ENCODE measurements around the gene ZNF516.

Gene ZNF516

DNA sequence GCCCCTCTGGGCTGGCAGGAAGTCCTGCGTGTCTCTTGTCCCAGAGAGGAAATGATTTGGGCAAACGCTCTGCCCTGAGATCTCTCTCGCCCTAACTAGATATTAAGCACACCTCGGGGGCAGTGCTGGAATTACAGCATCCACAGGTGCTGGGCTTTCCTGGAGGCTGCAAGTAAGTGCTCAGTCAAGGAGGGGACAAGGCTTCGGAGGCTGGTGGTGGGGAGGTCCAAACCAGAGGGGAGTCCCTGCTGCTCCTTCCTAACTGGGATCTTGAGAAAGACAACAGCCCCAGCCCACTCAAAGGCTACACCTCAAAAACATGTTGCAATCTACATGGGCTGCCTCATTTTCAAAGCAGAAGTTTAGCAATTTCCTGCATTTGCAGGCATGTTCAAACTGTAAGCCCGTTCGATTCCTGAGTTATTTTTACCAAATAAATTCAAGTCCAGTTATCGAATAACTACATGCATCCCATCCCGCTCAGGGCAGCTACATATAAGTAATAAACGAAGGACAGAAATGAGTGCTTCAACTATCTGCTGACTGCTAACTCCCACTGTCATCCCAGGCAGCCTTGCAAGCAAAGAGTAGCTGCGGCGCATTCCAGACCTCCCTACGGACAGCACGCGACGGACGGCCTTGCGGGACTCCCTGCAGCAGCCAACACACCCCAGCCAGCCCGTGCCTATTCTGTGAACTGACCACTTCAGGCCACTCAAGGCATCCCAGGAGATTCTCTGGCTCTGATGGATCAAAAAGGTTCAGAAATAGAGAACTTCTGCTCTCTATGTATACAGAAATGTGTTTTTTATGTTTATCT lies 27.5 kb downstream of the ZNF516 start:
- DNase-seq (ENCODE audit: low read depth), result no peak

DNA sequence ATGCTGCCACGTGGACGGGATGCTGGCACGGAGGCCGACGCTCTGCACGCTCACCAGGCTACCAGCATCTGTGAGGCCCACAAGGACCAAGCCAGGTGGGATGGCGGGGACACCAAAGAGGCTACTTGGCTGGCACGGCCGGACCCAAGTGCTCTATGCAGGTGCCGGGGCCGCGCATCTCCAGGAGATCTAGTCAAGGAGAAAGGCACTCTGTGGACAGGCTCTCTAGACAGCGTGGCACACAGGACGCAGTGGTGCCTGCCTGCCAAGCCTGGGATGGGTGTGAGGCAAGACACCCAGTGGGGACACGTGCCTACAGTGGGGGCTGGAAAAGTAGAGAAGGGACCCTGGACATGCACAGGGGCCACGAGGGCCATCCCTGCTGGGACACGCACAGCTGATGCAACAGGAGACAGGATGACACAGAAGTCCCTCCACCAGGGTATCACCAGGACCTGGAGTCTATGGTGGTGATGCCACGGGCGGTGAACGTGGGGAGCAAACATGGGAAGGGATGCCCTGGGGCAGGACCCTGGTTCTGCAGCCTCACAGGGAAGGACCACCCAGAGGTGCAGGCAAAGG lies 28.5 kb downstream of the ZNF516 start:
- DNase-seq (ENCODE audit: low read depth), result no peak

DNA sequence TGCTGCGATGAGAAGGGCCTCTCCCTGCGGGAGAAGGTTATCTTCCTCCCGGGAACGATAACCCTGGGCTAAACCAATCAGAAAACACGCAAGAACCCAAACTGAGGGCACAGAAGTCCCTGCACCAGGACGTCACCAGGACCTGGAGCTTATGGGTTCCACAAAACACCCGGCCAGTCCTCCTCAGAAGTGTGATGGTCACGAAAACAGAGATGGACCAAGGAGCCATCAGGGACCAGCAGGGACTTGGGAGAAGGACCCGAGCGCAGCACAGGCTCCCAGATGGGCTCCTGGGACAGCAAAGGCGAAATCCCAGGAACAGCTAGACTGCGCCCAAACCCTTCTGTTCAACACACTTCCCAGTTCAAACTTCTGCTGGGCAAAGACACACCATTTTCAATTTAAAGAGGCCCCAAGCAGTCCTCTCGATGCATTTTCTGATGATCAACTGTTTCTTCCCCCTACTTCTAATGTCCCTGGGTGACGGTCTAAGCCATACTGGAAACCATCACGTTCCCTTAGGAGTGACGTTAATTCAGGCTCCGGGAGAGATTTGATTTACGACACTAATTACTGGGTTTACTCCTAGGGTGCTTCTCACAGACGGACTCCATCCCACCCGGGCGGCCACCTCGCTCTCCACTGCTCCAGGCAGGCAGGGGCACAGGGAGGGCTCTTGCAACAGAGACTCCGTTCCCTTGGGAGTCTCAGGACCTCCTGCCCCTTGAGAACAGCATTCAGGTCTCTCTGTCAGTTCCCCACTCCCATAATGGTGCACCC lies 29.2 kb downstream of the ZNF516 start:
- no peak for DNase-seq (ENCODE audit: low read depth)

DNA sequence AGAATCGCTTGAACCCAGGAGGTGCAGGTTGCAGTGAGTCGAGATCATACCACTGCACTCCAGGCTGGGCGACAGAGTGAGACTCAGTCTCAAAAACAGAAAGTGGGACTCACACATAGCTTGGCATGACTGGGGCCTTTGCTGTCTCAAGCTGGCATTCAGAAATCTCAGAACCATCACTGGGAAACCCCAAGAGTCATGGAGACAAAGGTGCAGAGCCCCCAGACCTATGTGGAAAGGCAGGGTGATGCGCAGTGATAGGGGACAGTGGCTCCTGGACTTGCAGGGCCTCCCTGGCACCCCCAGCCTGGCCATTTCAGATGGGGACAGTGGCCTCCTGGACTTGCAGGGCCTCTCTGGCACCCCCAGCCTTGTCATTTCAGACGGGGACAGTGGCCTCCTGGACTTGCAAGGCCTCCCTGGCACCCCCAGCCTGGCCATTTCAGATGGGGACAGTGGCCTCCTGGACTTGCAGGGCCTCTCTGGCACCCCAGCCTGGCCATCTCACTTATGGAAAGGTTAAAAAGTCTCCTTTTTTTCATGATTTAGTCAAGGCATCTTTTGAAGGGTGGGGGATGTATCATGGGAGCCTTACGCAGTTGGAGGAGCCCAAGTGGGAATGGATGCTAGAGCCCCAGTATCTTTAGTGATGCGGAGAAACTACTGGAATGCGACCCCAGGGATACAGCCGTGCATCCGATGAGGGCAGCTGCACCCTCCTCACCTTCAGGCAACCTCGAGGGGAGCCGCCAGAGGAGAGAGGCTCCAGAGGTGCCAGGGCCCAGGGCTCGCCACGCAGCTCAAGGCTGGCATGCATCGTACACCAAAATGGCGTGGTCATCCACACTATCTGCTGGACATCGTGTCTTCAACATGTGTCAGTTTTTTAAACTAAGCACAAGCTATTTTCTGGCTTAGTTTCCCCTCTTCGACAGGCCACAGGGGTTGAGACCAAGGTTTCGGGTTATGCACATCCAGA lies 30.5 kb downstream of the ZNF516 start:
- no peak for DNase-seq (ENCODE audit: low read depth)

DNA sequence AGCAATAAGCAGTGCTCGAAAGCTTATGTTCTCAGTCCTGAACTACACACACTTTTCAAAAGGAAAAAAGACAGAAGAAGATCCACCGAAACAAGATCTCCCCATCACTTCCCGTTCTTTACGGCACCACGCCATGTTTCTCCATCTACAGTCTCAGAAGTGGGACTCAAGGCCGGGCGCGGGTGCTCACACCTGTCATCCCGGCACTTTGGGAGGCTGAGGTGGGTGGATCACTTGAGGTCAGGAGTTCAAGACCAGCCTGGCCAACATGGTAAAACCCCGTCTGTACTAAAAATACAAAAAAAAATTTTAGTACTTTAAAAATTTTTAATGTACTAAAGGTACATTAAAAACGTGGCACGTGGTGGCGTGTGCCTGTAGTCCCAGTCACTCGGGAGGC lies 31.2 kb downstream of the ZNF516 start:
- no peak for DNase-seq (ENCODE audit: low read depth)

DNA sequence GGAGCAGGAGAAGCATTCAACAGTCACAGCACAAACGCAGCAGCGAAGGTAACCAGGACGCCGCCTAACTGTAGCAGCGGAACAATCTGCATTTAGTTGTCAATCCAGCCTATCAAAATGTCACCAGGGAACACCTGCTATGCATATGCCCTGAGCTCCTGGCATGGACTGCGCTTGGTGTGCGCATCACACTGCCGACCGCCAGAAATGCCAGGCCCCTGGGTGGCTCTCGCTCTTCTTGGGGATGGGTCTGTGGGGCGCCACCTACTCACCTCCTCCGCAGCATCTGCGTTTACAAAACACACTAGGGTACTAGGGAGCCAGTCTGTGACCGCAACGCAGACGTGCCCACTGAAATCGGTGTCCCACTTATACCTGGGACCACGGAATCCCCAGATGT lies 31.7 kb downstream of the ZNF516 start:
- no peak for DNase-seq (ENCODE audit: low read depth)

DNA sequence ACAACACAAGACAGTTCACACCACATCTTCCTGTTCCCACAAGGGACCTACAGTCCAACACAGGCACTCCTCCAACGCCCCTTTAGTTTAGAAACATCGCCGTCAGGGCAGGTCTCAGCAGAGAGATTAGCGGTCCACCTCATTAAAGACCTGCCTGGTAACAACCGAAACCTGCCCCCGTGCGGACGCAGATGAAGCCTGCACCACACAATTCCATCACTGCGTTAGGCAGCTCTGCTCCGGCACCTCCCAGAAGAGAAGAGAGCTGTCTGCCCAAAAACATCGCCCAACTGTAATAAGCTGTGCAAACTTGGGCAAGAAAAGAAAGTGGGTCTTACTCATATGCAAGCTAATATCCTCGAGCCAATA lies 32.7 kb downstream of the ZNF516 start:
- DNase-seq (ENCODE audit: low read depth), result no peak

DNA sequence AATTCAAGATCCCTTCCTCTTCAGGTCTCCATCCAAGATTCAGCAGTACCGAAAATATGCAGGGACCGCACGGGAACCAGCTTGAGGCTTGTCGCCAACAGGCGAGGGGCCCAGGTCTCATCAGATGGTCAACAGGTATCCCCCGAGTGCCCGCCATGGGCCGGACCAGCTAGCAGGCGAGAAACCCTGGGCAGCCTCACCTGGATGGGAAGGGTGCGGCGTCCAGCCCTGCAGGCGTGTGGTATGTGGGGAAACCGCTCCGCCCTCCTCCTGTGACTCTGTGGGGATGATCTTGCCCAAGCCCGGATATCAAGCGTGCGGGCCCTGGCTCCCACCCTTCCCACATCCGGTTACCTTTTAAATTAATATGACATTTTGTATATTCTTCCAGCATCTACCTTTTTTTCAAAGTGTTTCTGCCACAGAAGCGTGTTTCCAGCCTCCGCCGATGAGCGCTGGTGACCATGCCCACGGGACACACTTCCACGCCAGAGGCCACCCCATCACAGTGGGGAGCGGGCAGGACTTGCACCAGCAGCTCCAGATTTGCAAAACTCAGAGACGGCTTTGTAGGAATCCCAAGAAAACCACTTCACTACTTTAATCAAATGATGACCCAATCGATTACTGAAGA lies 33.2 kb downstream of the ZNF516 start:
- DNase-seq (ENCODE audit: low read depth), result no peak

DNA sequence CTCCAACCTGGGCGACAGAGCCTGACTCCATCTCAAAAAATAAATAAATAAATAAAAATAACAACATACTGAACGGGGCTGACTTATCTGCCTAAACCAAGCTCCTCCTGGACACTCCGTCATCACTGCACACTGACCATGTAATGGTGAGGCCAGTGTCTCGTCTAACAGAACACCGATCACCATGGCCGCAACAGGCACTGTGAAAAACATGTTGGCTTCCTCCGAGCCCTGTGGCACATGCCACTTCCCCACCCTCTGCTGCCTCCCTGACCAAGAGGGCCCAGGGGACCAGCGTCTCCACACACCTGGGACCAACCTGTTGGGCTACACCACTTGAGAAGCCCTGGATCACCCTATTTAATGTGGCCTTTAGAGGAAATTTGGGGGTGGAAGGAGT lies 33.9 kb downstream of the ZNF516 start:
- DNase-seq (ENCODE audit: low read depth), result no peak

DNA sequence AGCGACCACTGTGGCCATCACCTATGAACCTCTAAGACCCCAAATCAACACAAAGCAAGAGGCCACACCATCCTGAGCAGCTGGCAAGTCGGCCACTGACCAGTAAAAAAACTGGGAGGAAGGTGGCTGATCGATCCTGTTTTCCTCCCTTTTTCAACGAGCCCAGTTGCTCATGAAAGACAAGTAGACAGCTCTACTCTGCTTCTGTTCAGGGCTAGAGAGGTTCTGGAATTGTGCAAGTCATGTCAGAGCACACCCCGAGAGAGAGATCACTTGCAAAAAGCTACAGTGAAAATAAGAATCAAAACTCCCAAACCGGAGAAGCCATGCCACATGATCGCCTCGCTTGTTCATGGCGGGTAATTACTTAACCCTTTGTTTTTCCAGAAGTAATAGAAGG lies 34.6 kb downstream of the ZNF516 start:
- DNase-seq (ENCODE audit: low read depth), result no peak

DNA sequence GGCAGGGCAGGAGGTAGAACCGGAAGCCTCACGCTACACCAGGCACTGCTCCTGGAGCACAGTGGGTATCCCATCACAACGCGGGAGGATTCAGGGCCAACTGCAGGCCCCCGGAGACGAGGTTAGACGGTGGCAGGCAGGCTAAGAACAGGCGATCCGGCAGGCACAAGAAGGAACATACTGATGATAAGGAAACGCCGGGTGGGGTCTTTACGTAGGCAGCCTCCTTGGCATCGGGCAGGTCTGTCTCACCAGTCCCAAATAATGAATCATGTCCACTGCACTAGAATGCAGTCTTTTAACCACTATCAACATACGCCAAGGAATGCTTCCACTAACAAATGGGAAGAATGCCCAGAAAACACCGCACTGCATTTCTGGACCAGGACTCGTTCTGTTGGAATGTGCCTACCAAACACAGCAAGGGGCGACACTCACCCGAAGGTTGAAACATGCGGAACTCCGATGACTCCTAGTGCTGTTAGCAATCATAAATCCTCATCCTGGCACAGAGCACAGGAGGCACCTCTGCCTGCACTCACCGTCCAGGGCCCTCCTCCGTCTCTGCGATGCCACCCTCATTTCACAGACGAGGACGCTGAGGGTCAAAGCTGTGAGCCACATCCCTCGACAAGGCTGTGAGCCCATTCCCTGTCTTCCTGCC lies 35.2 kb downstream of the ZNF516 start:
- DNase-seq (ENCODE audit: low read depth), result no peak

DNA sequence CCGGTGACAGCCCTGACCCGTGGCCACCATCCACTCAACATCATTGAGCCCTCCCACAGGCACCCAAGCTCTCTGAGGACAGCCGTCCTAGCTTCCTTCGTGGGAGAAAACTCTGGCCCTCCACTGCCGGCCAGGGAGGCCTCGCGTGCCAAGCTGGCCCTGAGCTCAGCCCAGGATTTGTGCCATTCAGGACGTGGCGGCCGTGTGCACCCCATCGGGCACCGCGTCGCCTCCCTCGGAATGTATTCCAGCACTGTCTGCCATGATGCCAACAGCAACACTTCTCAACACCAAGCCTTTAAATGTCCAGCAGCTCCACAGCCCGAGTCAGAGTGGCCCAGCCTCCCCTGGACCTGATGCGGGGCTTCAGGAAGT lies 35.7 kb downstream of the ZNF516 start:
- no peak for DNase-seq (ENCODE audit: low read depth)

DNA sequence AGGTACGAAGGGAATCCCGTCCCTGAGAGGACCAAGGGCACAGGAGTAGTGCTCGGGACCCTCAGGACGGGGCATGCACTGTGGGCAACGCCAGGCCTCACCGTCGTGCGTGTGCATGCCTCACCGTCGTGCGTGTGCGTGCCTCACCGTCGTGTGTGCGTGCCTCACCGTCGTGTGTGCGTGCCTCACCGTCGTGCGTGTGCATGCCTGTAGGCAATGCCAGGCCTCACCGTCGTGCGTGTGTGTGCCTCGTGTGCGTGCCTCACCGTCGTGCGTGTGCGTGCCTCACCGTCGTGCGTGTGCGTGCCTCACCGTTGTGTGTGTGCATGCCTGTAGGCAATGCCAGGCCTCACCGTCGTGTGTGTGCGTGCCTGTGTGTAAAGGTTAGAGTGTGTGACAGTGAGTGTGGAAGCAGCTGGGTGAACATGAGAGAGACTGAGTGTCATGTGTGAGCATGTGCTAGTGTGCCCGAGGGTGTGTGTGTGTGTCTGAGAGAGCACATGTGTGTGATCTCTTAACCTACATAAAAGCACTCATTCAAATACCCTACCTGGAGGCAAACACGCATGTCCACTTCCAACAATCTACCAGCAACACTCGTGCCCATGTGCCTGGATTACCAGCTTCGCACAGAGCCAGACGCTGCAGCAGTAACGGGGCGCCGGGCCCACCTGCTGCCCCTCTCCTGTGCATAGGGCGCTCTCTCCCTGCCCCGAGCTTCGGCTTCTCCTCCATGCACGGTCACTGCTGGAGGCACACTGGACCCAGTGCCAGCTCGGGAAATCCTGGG lies 36.3 kb downstream of the ZNF516 start:
- DNase-seq (ENCODE audit: low read depth), result no peak

DNA sequence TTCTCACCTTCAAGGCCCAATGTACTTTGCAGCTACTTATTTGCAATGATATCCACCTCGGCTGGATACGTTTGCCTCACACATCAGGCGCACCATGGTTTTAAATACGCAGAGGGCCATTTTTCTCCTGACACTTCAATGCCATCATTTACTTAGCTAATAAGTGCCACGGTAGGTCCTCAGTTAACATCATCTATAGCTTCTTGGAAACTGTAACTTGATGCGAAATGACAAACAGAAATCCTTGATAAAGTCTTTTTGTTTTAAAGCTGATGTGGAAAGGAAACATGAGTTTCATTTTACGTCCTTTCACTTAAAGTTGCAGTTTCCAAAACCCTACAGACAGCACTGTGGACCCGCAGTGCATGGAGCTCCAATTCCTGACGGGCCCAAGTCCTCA lies 37.1 kb downstream of the ZNF516 start:
- DNase-seq (ENCODE audit: low read depth), result no peak

DNA sequence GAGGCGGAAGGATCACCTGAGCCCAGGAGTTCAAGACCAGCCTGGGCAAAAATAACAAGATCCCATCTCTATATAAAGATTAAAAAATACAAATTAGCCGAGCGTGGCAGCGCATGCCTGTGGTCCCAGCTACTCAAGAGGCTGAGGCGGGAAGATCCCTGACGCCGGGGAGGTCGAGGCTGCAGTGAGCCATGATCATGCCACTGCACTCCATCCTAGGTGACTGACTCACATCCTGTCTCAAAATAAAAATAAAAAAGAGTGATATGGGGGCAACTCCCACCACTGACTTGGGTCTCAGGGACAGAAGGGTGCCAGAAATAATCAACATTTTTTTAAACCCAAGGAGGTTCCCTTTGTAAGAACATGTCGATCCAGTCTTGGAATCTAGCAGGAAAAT lies 37.6 kb downstream of the ZNF516 start:
- DNase-seq (ENCODE audit: low read depth), result no peak

DNA sequence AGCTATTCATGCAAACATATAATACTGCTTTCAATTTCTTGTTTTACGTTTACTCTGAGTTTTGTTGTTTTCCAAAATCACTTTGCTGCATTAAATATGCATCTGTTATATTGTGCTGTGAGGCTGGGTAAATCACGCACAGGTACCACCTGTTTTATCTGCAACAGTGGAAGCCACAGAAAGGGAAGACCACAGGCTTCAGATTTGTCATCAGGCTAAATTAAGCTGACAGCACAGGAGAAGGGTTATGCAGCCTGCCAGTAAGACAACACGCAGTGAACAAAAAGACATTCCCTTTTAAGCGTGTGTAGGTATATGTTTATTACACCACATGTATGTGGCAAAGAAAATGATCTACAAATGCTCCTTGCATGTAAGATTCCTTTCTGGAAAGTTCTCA lies 38.2 kb downstream of the ZNF516 start:
- DNase-seq (ENCODE audit: low read depth), result no peak

DNA sequence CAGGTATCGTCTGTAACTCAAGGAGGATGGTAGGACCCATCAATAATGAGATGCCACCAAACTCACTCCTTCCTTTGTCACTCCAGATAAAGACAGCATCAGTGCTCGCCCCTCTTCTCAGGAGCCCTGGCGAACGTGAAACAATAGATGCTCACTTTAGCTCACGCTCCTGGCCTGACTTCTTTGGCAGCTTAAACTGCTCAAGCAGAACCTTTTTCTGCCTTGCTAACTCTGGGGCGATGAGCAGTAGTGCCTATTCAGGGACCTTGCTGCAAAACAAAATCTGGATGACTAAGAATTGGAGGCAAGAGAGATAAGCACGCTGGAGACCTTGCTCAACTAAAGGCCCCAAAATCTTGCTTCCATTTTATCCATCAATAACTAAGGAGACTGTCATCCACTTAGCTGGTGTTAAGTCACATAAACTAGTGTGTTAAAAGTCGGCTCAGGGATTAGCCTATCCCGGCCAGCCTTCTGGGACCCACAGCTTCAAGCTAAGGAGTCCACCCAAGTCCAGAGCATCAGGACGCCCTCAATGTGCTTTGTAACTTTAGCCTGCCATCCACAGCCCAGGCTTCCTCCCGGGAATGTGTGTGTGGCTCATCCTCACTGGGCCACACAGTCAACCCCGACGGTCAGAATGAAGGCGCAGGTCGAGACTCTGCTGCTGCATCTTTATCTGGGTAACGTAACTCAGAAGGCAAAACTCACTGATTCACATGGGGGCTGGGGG lies 38.9 kb downstream of the ZNF516 start:
- no peak for DNase-seq (ENCODE audit: low read depth)

DNA sequence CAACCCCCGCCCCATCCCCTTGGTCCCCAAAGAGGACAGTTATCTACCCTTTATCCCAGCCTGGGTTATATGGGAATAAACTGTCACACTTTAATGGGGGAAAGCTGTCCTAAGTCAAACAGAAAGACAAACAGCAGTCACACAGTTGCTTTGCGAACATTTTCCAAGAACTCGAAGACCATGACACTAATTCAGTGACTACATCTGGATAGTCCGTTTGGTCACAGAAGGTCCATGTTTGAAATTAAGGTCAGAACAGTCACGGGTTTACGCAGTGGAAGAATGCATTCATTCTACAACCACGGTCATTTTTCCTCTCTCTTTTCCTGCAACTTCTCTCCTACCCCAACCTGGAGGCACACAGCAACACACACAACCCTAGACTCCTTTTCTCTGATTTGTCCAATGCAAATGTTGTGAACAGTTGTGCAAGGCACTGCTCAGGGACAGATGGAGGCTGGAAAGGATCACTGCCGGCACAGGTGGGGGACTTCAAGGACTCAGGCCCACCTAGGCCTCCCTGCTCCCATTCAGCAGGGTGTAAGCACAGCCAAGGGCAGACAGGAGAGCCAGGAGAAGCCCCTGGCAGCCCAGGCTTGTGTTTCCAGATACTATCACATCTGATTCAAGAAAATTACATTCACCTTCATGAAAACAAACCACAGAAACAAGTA lies 39.9 kb downstream of the ZNF516 start:
- DNase-seq (ENCODE audit: low read depth), result no peak

DNA sequence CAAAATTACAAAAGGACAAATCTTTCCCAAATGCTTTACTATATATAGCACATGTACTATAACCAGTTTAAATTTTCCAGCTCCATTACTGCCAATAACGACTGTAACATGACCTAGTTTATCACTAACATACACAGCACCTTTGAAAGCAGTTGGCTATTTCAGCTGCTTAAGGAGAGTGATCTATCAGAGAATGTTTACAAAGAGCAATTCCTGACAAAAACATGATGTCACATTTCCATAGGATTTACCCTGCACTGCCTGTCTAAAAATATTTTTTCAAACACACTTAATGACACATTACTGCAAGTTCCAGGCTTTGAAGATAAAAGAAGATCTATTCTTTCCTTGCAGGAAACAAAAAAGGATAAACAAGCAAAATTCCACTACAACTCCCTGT lies 40.6 kb downstream of the ZNF516 start:
- no peak for DNase-seq (ENCODE audit: low read depth)

All from CMK (cell line).